CD14-positive monocyte (primary cell): ENCODE measurements around the gene AHNAK2. TPM values are rescaled to one million over a fixed set of nuclear protein-coding genes. Genes with fewer than 3 reads are reported as not detected.
"Not testable (repeated sequence)": the region's sequence is repeated elsewhere in the genome, so short reads cannot be mapped to it uniquely, and the experiment has no call there.

Source experiments
- DNase-seq, 3 donors: peaks; one replicate each; pipeline ENCODE4 v3.0.0-alpha.2; 2011 to 2022
- H2AFZ ChIP-seq: 2 replicates; pipeline ENCODE4 v1.6.0; 2012; ENCODE audit warnings: mild to moderate bottlenecking, low read depth, low read length, inconsistent platforms; ENCODE audit not compliant: insufficient read depth, poor library complexity, severe bottlenecking
- H3K27ac ChIP-seq, 2 donors: 1 replicate in 1 of 2; 2 replicates in 1 of 2; pipeline ENCODE4 v1.5.1; 2012 to 2013; ENCODE audit warnings: low read length in 2 of 2, control low read depth in 1 of 2, inconsistent platforms in 1 of 2, low read depth in 1 of 2, mild to moderate bottlenecking in 1 of 2
- H3K27me3 ChIP-seq, 2 donors: one replicate each; pipeline versions ENCODE4 v1.6.0 to v1.6.1; 2011 to 2013; ENCODE audit warnings: low read length in 2 of 2; ENCODE audit not compliant: control insufficient read depth in 2 of 2, insufficient read depth in 2 of 2
- H3K36me3 ChIP-seq, 2 donors: replicated peaks in 1 of 2; 1 replicate in 1 of 2; 2 replicates in 1 of 2; pipeline versions ENCODE4 v1.5.1 to v1.6.1; 2012 to 2013; ENCODE audit warnings: low read length in 2 of 2, control low read depth in 1 of 2, inconsistent platforms in 1 of 2, mild to moderate bottlenecking in 1 of 2; ENCODE audit not compliant: insufficient read depth in 2 of 2, control insufficient read depth in 1 of 2
- H3K4me1 ChIP-seq, 2 donors: 1 replicate in 1 of 2; 2 replicates in 1 of 2; pipeline versions ENCODE4 v1.5.1 to v1.6.1; 2012 to 2013; ENCODE audit warnings: low read length in 2 of 2, control low read depth in 1 of 2, inconsistent platforms in 1 of 2, mild to moderate bottlenecking in 1 of 2, moderate library complexity in 1 of 2; ENCODE audit not compliant: insufficient read depth in 2 of 2, control insufficient read depth in 1 of 2
- H3K4me2 ChIP-seq: replicated peaks from 2 replicates; pipeline ENCODE3; 2012; ENCODE audit warnings: low read length, moderate library complexity, mild to moderate bottlenecking; ENCODE audit not compliant: poor library complexity, severe bottlenecking; ENCODE audit errors: extremely low read depth
- H3K4me3 ChIP-seq, 3 experiments: fragments of 200-600 bp in 1 of 3; sonication (generic) in 1 of 3; replicated peaks in 1 of 3; 1 replicate in 2 of 3; 2 replicates in 1 of 3; pipeline ENCODE4 v1.5.1; 2011 to 2013; ENCODE audit warnings: low read length in 3 of 3, mild to moderate bottlenecking in 3 of 3, control low read depth in 2 of 3, low read depth in 2 of 3, inconsistent platforms in 1 of 3, moderate library complexity in 1 of 3
- H3K79me2 ChIP-seq: 2 replicates; pipeline ENCODE4 v1.6.0; 2012; ENCODE audit warnings: mild to moderate bottlenecking, control low read depth, inconsistent platforms, low read length, moderate library complexity; ENCODE audit not compliant: insufficient read depth
- H3K9ac ChIP-seq: 2 replicates; pipeline ENCODE4 v1.6.0; 2017; ENCODE audit warnings: low read length, mild to moderate bottlenecking; ENCODE audit not compliant: insufficient read depth, poor library complexity, severe bottlenecking
- H3K9me3 ChIP-seq, 2 donors: replicated peaks in 1 of 2; 1 replicate in 1 of 2; 2 replicates in 1 of 2; pipeline versions ENCODE4 v1.5.1 to v1.6.1; 2012 to 2013; ENCODE audit warnings: low read length in 2 of 2, control low read depth in 1 of 2; ENCODE audit not compliant: control insufficient read depth in 1 of 2, insufficient read depth in 1 of 2
- H4K20me1 ChIP-seq: 2 replicates; pipeline ENCODE4 v1.6.0; 2012; ENCODE audit warnings: mild to moderate bottlenecking, low read length, control low read depth, moderate library complexity; ENCODE audit not compliant: insufficient read depth
- H3K27ac Mint-ChIP-seq, 7 donors: one replicate each; pipeline ENCODE4 v1.8.0; 2020; ENCODE audit warnings: mild to moderate bottlenecking in 7 of 7, mixed read lengths in 7 of 7, moderate library complexity in 6 of 7, inconsistent platforms in 2 of 7
- H3K27me3 Mint-ChIP-seq, 3 donors: one replicate each; pipeline ENCODE4 v1.8.0; 2021 to 2022; ENCODE audit warnings: low read depth in 3 of 3, mild to moderate bottlenecking in 3 of 3, mixed read lengths in 3 of 3, moderate library complexity in 3 of 3, inconsistent platforms in 1 of 3
- H3K36me3 Mint-ChIP-seq, 2 donors: one replicate each; pipeline ENCODE4 v1.8.0; 2020; ENCODE audit warnings: mixed read lengths in 2 of 2, inconsistent platforms in 1 of 2, mild to moderate bottlenecking in 1 of 2
- H3K4me1 Mint-ChIP-seq: one replicate; pipeline ENCODE4 v1.8.0; 2020; ENCODE audit warnings: mild to moderate bottlenecking, mixed read lengths
- H3K4me3 Mint-ChIP-seq, 2 donors: one replicate each; pipeline ENCODE4 v1.8.0; 2020; ENCODE audit warnings: mild to moderate bottlenecking in 2 of 2, mixed read lengths in 2 of 2, moderate library complexity in 1 of 2
- H3K9me3 Mint-ChIP-seq, 7 donors: one replicate each; pipeline ENCODE4 v1.8.0; 2020 to 2022; ENCODE audit warnings: mixed read lengths in 7 of 7, mild to moderate bottlenecking in 6 of 7, moderate library complexity in 6 of 7, inconsistent platforms in 2 of 7
- CTCF ChIP-seq: fragments of 200-600 bp; IDR thresholded peaks from one replicate; pipeline ENCODE4 v1.8.0; 2022; ENCODE audit warnings: antibody characterized with exemption, mild to moderate bottlenecking
- WGBS: methylation state at CpG from one replicate; pipeline ENCODE4 v1.1.5; 2013; ENCODE audit warnings: missing lambda C conversion rate; ENCODE audit not compliant: insufficient coverage; 5-methylcytosine and 5-hydroxymethylcytosine counted together
- intact Hi-C, 2 donors: fragments of 100-400 bp; cut with micrococcal nuclease; formaldehyde crosslinking; loops; one replicate each; pipeline versions ENCODE4 v1.15.0 to v1.15.1; 2023
- polyA plus RNA-seq, 3 donors: library from polyadenylated mRNA; depleted of rRNA in 1 of 3; unstranded in 2 of 3; stranded (reverse) in 1 of 3; fragments of 300-500 nt in 2 of 3; fragments of >200 nt in 1 of 3; fragmentation: Illumina TruSeq in 2 of 3; gene quantifications; 1 replicate in 2 of 3; 2 replicates in 1 of 3; pipeline ENCODE4 v1.2.3, GENCODE V29; 2012 to 2021

The AHNAK2 gene
- polyA plus RNA-seq, 3 donors: 0.01 TPM; not detected in 2

- H3K27ac Mint-ChIP-seq, H3K4me3 ChIP-seq, DNase-seq, H3K36me3 Mint-ChIP-seq, H3K27ac ChIP-seq, H3K4me3 Mint-ChIP-seq, H3K27me3 ChIP-seq, H3K9me3 ChIP-seq, H2AFZ ChIP-seq, H4K20me1 ChIP-seq, H3K36me3 ChIP-seq, H3K9ac ChIP-seq, H3K79me2 ChIP-seq, H3K9me3 Mint-ChIP-seq, H3K4me1 Mint-ChIP-seq, intact Hi-C loops, H3K4me2 ChIP-seq, H3K4me1 ChIP-seq, H3K27me3 Mint-ChIP-seq: not testable (repeated sequence)
- WGBS: 75% methylated on average over 4 of the region's 15 CpGs
Observed at GRCh38 chr14:104950701-104951100, 27.5 kb downstream of the AHNAK2 start.

- Histone ChIP-seq H3K4me3 (no peak overlapping the region), H4K20me1 (no peaks in the 10 kb centered on the region), H3K4me1 (no peaks in the 10 kb centered on the region), H3K4me2 (no peak overlapping the region), H2AFZ (no peak overlapping the region), H3K9me3 (no peaks in the 10 kb centered on the region), H3K27me3 (no peaks in the 10 kb centered on the region), H3K79me2 (no peaks in the 10 kb centered on the region), H3K27ac (no peak overlapping the region), H3K36me3 (no peaks in the 10 kb centered on the region), H3K9ac (no peak overlapping the region)
- no peak for DNase-seq
- Mint-ChIP-seq H3K4me1 (peaks cover 5% of the 10 kb centered on the region), H3K9me3 (no peaks in the 10 kb centered on the region), H3K27ac (no peak overlapping the region), H3K4me3 (no peak overlapping the region), H3K27me3 (peaks cover 0 to 3% (median 0%) of the 10 kb centered on the region in 3 donors), H3K36me3 (no peaks in the 10 kb centered on the region)
- 96% methylated on average over 17 of the region's 17 CpGs for WGBS
- intact Hi-C loops: no loop called here
- no peak for TF ChIP-seq CTCF
Observed at GRCh38 chr14:104950021-104950420, 28.2 kb downstream of the AHNAK2 start.

- H3K4me1 ChIP-seq, H3K9me3 ChIP-seq, H3K27me3 Mint-ChIP-seq, DNase-seq, H3K9ac ChIP-seq, H3K27me3 ChIP-seq, H2AFZ ChIP-seq, H3K27ac ChIP-seq, H3K36me3 Mint-ChIP-seq, H3K27ac Mint-ChIP-seq, H3K4me3 ChIP-seq, intact Hi-C loops, H3K4me2 ChIP-seq, H4K20me1 ChIP-seq, H3K4me1 Mint-ChIP-seq, H3K4me3 Mint-ChIP-seq, H3K9me3 Mint-ChIP-seq, H3K36me3 ChIP-seq, H3K79me2 ChIP-seq: not testable (repeated sequence)
- 97% methylated on average over 16 of the region's 24 CpGs for WGBS
Observed at GRCh38 chr14:104949406-104949955, 28.7 kb downstream of the AHNAK2 start.
